ENCODE results near the gene INPP5A. TPM values are rescaled to one million over a fixed set of nuclear protein-coding genes. Genes with fewer than 3 reads are reported as not detected.

The INPP5A gene
- total and polyA plus RNA-seq, 10 of the 15 experiments (the other 5 are each of a cell fraction or from before 2014, with no cell fraction given): 0.52 to 15.0 (median 6.3) TPM

DNA sequence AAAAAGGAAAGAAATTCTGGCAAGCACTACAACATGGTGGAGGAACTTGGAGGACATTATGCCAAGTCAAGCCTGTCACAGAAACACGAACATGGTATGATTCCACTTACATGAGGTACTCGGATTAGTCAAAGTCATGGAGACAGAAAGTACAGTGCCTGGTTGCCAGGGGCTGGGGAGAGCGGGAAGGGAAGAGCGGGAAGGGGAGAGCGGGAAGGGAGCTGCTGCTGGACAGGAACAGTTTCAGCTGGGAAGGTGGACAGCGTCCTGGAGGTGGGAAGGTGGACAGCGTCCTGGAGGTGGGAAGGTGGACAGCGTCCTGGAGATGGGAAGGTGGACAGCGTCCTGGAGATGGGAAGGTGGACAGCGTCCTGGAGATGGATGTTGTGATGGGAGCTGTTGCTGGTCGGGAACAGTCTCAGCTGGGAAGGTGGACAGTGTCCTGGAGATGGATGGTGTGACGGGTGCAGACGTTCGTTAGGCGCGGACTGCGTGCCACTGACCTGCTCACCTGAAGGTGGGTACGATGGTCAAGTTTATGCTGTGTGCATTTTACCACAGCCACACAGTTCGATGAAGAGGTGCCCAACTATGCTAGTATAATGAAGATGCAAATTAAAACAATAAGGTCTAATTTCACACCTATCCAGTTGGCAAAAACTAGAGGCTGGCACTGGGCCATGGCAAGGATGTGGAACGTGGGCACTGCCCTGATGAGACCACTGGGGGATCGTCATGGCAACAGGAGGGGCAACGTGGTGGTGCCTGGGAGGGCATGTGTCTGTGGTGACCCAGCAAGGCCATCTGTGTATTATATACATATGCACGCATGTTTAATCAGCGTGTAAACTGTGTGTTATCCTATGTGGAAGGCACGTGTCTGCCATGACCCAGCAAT is 144.5 kb downstream of the INPP5A start:
- Histone ChIP-seq H3K27me3 (replicated peaks in 1 of 2; ENCODE audit: control insufficient read depth in 2 of 2, insufficient read depth in 2 of 2, low read length in 1 of 2) (no peaks in the 10 kb centered on the region), H2AFZ (ENCODE audit: control insufficient read depth, low read depth, low read length) (no peak overlapping the region), H3K4me3 (no peak overlapping the region), H3K4me2 (ENCODE audit: control insufficient read depth, insufficient read depth) (no peak overlapping the region), H4K20me1 (ENCODE audit: control insufficient read depth, insufficient read depth) (no peaks in the 10 kb centered on the region), H3K4me1 (ENCODE audit: control insufficient read depth, insufficient read depth, low read length) (no peaks in the 10 kb centered on the region), H3K9ac (ENCODE audit: control insufficient read depth, insufficient read depth, low read length) (no peak overlapping the region), H3K9me3 (replicated peaks; ENCODE audit: control insufficient read depth, insufficient read depth, low read length) (no peaks in the 10 kb centered on the region), H3K36me3 (ENCODE audit: control insufficient read depth in 2 of 2, insufficient read depth in 2 of 2, low read length in 1 of 2) (no peaks in the 10 kb centered on the region; a peak in 1 of 4 replicates), H3K79me2 (ENCODE audit: control insufficient read depth, insufficient read depth, low read length) (no peaks in the 10 kb centered on the region), H3K27ac (ENCODE audit: control insufficient read depth, insufficient read depth) (no peak overlapping the region)
- ChIA-PET RAD21 (ENCODE audit: unreplicated experiment) (no interaction called here), CTCF (no interaction called here), POLR2A (no interaction called here), SMC1A (ENCODE audit: uncharacterized antibody, unreplicated experiment) (no interaction called here)
- TF ChIP-seq MXI1 (IDR thresholded peaks at IDR 0.05; ENCODE audit: low read depth, low read length): no peak
- no peak for TF ChIP-seq ASH2L (IDR thresholded peaks at IDR 0.05; ENCODE audit: borderline replicate concordance, low read depth)
- no peak for TF ChIP-seq EED (IDR thresholded peaks at IDR 0.05; ENCODE audit: low read depth)
- TF ChIP-seq LARP7 (IDR thresholded peaks at IDR 0.05): no peak
- TF ChIP-seq HDGF (IDR thresholded peaks at IDR 0.05): no peak
- TF ChIP-seq TBL1XR1 (IDR thresholded peaks at IDR 0.05; ENCODE audit: low read depth, low read length): no peak
- no peak for TF ChIP-seq STAT1 (conservative IDR thresholded peaks at IDR 0.05)
- no peak for TF ChIP-seq REST (IDR thresholded peaks at IDR 0.05; ENCODE audit: low read depth, low read length)
- TF ChIP-seq GABPA (IDR thresholded peaks at IDR 0.05; ENCODE audit: low read depth): no peak
- TF ChIP-seq, protein P1, sequence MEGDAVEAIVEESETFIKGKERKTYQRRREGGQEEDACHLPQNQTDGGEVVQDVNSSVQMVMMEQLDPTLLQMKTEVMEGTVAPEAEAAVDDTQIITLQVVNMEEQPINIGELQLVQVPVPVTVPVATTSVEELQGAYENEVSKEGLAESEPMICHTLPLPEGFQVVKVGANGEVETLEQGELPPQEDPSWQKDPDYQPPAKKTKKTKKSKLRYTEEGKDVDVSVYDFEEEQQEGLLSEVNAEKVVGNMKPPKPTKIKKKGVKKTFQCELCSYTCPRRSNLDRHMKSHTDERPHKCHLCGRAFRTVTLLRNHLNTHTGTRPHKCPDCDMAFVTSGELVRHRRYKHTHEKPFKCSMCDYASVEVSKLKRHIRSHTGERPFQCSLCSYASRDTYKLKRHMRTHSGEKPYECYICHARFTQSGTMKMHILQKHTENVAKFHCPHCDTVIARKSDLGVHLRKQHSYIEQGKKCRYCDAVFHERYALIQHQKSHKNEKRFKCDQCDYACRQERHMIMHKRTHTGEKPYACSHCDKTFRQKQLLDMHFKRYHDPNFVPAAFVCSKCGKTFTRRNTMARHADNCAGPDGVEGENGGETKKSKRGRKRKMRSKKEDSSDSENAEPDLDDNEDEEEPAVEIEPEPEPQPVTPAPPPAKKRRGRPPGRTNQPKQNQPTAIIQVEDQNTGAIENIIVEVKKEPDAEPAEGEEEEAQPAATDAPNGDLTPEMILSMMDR (IDR thresholded peaks at IDR 0.05 in 2 of 3, conservative IDR thresholded peaks at IDR 0.05 in 1 of 3; ENCODE audit: control insufficient read depth in 2 of 3, extremely low read depth in 1 of 3, insufficient read depth in 1 of 3, low read depth in 3 of 3, low read length in 3 of 3): no peak
- TF ChIP-seq POLR2AphosphoS2 (IDR thresholded peaks at IDR 0.05; ENCODE audit: low read depth, low read length): no peak
- TF ChIP-seq RCOR1 (conservative IDR thresholded peaks at IDR 0.05; ENCODE audit: low read depth, low read length): no peak
- WGBS (ENCODE audit: insufficient coverage, insufficient replicate concordance, low lambda C conversion rate, missing lambda C conversion rate): 80% methylated on average over 25 of the region's 25 CpGs
- ATAC-seq: no peak
- DNase-seq (ENCODE audit: low read depth, low spot score): no peak
- in situ Hi-C loops (cut with MboI): no loop called here
- BruUV-seq (replicated peaks): no TSS peak
- no peak for FAIRE-seq
- intact Hi-C loops (cut with micrococcal nuclease; ENCODE audit: unreplicated experiment): no loop called here

Measured in GM12878 (cell line).